Keratinocyte (primary cell): ENCODE data around the gene PKHD1. TPM values are rescaled to one million over a fixed set of nuclear protein-coding genes. Genes with fewer than 3 reads are reported as not detected.

ENCODE experiments used
- DNase-seq: peaks from one replicate; pipeline ENCODE4 v3.0.0-alpha.2; 2011; ENCODE audit warnings: low read depth, missing footprints, low spot score
- FAIRE-seq: peaks from 2 replicates; lab custom pipeline; 2011; peaks lifted over from hg19 to GRCh38; lab: Jason Lieb, UNC
- H2AFZ ChIP-seq: 2 replicates; pipeline ENCODE4 v1.6.0; 2012; ENCODE audit warnings: low read length, control low read depth, inconsistent platforms; ENCODE audit not compliant: control insufficient read depth
- H3K27ac ChIP-seq: 2 replicates; pipeline ENCODE4 v1.5.1; 2011; ENCODE audit warnings: low read length; ENCODE audit not compliant: control insufficient read depth, insufficient read depth
- H3K27me3 ChIP-seq: 3 replicates; pipeline ENCODE4 v1.6.0; 2011; ENCODE audit warnings: low read length; ENCODE audit not compliant: control insufficient read depth, insufficient read depth; ENCODE audit errors: extremely low read depth
- H3K36me3 ChIP-seq, 2 experiments: 2 replicates in 1 of 2; 3 replicates in 1 of 2; pipeline ENCODE4 v1.5.1; 2011; ENCODE audit warnings: low read length in 2 of 2, mild to moderate bottlenecking in 1 of 2; ENCODE audit not compliant: control insufficient read depth in 2 of 2, insufficient read depth in 2 of 2; ENCODE audit errors: extremely low read depth in 1 of 2
- H3K4me1 ChIP-seq: 3 replicates; pipeline ENCODE4 v1.5.1; 2011; ENCODE audit warnings: low read length; ENCODE audit not compliant: control insufficient read depth, insufficient read depth; ENCODE audit errors: extremely low read depth
- H3K4me2 ChIP-seq: 3 replicates; pipeline ENCODE4 v1.6.0; 2011; ENCODE audit warnings: low read depth, low read length; ENCODE audit not compliant: control insufficient read depth, insufficient read depth; ENCODE audit errors: extremely low read depth
- H3K4me3 ChIP-seq, 3 experiments: fragments of 200-600 bp in 1 of 3; sonication (generic) in 1 of 3; 2 replicates in 2 of 3; 3 replicates in 1 of 3; pipeline ENCODE4 v1.5.1; 2011 to 2016; ENCODE audit warnings: low read length in 3 of 3, mild to moderate bottlenecking in 3 of 3, control low read depth in 2 of 3, inconsistent platforms in 1 of 3, low read depth in 1 of 3, mixed read lengths in 1 of 3, mixed run types in 1 of 3, moderate library complexity in 1 of 3; ENCODE audit not compliant: control insufficient read depth in 2 of 3, insufficient read depth in 2 of 3; ENCODE audit errors: extremely low read depth in 1 of 3
- H3K79me2 ChIP-seq: 2 replicates; pipeline ENCODE4 v1.6.0; 2012; ENCODE audit warnings: low read length; ENCODE audit not compliant: control insufficient read depth, insufficient read depth
- H3K9ac ChIP-seq: 3 replicates; pipeline ENCODE4 v1.6.0; 2011; ENCODE audit warnings: low read length; ENCODE audit not compliant: control insufficient read depth, insufficient read depth; ENCODE audit errors: extremely low read depth
- H3K9me1 ChIP-seq: 3 replicates; pipeline ENCODE4 v1.6.0; 2011; ENCODE audit warnings: low read length; ENCODE audit not compliant: control insufficient read depth, insufficient read depth; ENCODE audit errors: extremely low read depth
- H3K9me3 ChIP-seq: 2 replicates; pipeline ENCODE4 v1.5.1; 2012; ENCODE audit warnings: low read depth, low read length; ENCODE audit not compliant: control insufficient read depth
- H4K20me1 ChIP-seq: 3 replicates; pipeline ENCODE4 v1.6.0; 2011; ENCODE audit warnings: low read length; ENCODE audit not compliant: control insufficient read depth, insufficient read depth; ENCODE audit errors: extremely low read depth
- EZH2 ChIP-seq: IDR thresholded peaks from one replicate; pipeline ENCODE4 v1.6.1; 2012; ENCODE audit warnings: inconsistent platforms, mild to moderate bottlenecking, low read length, moderate library complexity
- dilution Hi-C: fragments of 300-500 bp; cut with MboI; formaldehyde crosslinking; loops from one replicate; pipeline ENCODE4 v1.7.0; 2020; ENCODE audit warnings: low sequenced_read_pairs; ENCODE audit not compliant: extremely low pct_ligation_motif_present
- polyA plus RNA-seq, 5 experiments: library from polyadenylated mRNA; depleted of rRNA in 3 of 5; stranded (reverse) in 3 of 5; stranded (forward) in 1 of 5; unstranded in 1 of 5; fragments of >200 nt; gene quantifications; 1 replicate in 1 of 5; 2 replicates in 3 of 5; 3 replicates in 1 of 5; pipeline versions ENCODE4 v1.2.1 to v1.2.3, GENCODE V29; 2011 to 2012; ENCODE audit warnings: missing spikeins in 2 of 5, low read depth in 1 of 5, low replicate concordance in 1 of 5
- TF ChIP-seq, protein P1 (sequence below), 3 experiments: IDR thresholded peaks in 1 of 3; conservative IDR thresholded peaks in 1 of 3; optimal IDR thresholded peaks in 1 of 3; 2 replicates in 2 of 3; 3 replicates in 1 of 3; pipeline versions ENCODE3 to v1.5.1; 2011; ENCODE audit warnings: low read length in 3 of 3, mild to moderate bottlenecking in 3 of 3, moderate library complexity in 2 of 3, control low read depth in 1 of 3, inconsistent platforms in 1 of 3; ENCODE audit not compliant: insufficient read depth in 2 of 3; ENCODE audit errors: extremely low read depth in 1 of 3

The PKHD1 gene
- polyA plus RNA-seq, 1 donor (not counting 4 experiments of a cell fraction or from before 2014, with no cell fraction given) = under 0.01 TPM

- Histone ChIP-seq H3K79me2 (no peaks in the 10 kb centered on the region), H3K9ac (no peak overlapping the region), H3K36me3 (no peaks in the 10 kb centered on the region), H4K20me1 (no peaks in the 10 kb centered on the region), H3K9me3 (no peaks in the 10 kb centered on the region), H3K9me1 (no peaks in the 10 kb centered on the region), H3K27me3 (no peaks in the 10 kb centered on the region), H3K27ac (no peak overlapping the region), H2AFZ (no peak overlapping the region), H3K4me1 (no peaks in the 10 kb centered on the region), H3K4me2 (no peak overlapping the region), H3K4me3 (no peak overlapping the region)
- dilution Hi-C loops = no loop called here
- TF ChIP-seq, protein P1, sequence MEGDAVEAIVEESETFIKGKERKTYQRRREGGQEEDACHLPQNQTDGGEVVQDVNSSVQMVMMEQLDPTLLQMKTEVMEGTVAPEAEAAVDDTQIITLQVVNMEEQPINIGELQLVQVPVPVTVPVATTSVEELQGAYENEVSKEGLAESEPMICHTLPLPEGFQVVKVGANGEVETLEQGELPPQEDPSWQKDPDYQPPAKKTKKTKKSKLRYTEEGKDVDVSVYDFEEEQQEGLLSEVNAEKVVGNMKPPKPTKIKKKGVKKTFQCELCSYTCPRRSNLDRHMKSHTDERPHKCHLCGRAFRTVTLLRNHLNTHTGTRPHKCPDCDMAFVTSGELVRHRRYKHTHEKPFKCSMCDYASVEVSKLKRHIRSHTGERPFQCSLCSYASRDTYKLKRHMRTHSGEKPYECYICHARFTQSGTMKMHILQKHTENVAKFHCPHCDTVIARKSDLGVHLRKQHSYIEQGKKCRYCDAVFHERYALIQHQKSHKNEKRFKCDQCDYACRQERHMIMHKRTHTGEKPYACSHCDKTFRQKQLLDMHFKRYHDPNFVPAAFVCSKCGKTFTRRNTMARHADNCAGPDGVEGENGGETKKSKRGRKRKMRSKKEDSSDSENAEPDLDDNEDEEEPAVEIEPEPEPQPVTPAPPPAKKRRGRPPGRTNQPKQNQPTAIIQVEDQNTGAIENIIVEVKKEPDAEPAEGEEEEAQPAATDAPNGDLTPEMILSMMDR (optimal IDR thresholded peaks at IDR 0.05 in 1 of 3, IDR thresholded peaks at IDR 0.05 in 1 of 3, conservative IDR thresholded peaks at IDR 0.05 in 1 of 3; ENCODE audit: extremely low read depth in 1 of 3, insufficient read depth in 2 of 3, low read length in 3 of 3) = no peak
- TF ChIP-seq EZH2 = no peak
- FAIRE-seq (no peak), DNase-seq (no peak)
Observed at GRCh38 chr6:51704932-51705540, 382.4 kb downstream of the PKHD1 start.

- dilution Hi-C loops = no loop called here
- no peak overlapping the region for H3K9ac ChIP-seq
- no peaks in the 10 kb centered on the region for H3K36me3 ChIP-seq
- H3K9me1 ChIP-seq = no peaks in the 10 kb centered on the region
- no peaks in the 10 kb centered on the region for H4K20me1 ChIP-seq
- no peak overlapping the region for H2AFZ ChIP-seq
- H3K79me2 ChIP-seq = no peaks in the 10 kb centered on the region
- no peak for DNase-seq
- no peak for TF ChIP-seq EZH2
- TF ChIP-seq, protein P1 (optimal IDR thresholded peaks at IDR 0.05 in 1 of 3, IDR thresholded peaks at IDR 0.05 in 1 of 3, conservative IDR thresholded peaks at IDR 0.05 in 1 of 3; ENCODE audit: extremely low read depth in 1 of 3, insufficient read depth in 2 of 3, low read length in 3 of 3) = no peak
- no peaks in the 10 kb centered on the region for H3K27me3 ChIP-seq
- H3K4me2 ChIP-seq = no peak overlapping the region
- no peak overlapping the region for H3K27ac ChIP-seq
- no peaks in the 10 kb centered on the region for H3K4me1 ChIP-seq
- H3K4me3 ChIP-seq = no peak overlapping the region
- no peak for FAIRE-seq
- no peaks in the 10 kb centered on the region for H3K9me3 ChIP-seq
Observed at GRCh38 chr6:51702851-51703250, 384.6 kb downstream of the PKHD1 start.
